HEK293T (cell line): Measurements from ENCODE around the gene ACLY.
"Not testable (repeated sequence)": the region's sequence is repeated elsewhere in the genome, so short reads cannot be mapped to it uniquely, and the experiment has no call there.

Source experiments
- ARNT ChIP-seq: fragments of 450-650 bp; IDR thresholded peaks from 2 replicates; pipeline ENCODE4 v1.6.1; 2017; ENCODE audit warnings: mild to moderate bottlenecking
- BHLHE40 ChIP-seq: fragments of 450-650 bp; IDR thresholded peaks from 2 replicates; pipeline ENCODE4 v1.6.1; 2016; ENCODE audit warnings: mild to moderate bottlenecking, moderate library complexity, borderline replicate concordance
- FOXK2 ChIP-seq: fragments of 450-650 bp; IDR thresholded peaks from 2 replicates; pipeline ENCODE4 v1.6.1; 2016; ENCODE audit warnings: mild to moderate bottlenecking
- FOXM1 ChIP-seq: fragments of 450-650 bp; IDR thresholded peaks from 2 replicates; pipeline ENCODE4 v1.6.1; 2017; ENCODE audit warnings: mild to moderate bottlenecking, borderline replicate concordance
- HDGF ChIP-seq: fragments of 450-650 bp; IDR thresholded peaks from 2 replicates; pipeline ENCODE4 v1.6.1; 2017; ENCODE audit warnings: antibody characterized with exemption, borderline replicate concordance
- L3MBTL2 ChIP-seq: fragments of 450-650 bp; conservative IDR thresholded peaks from 2 replicates; pipeline ENCODE4 v1.6.1; 2016; ENCODE audit warnings: mild to moderate bottlenecking
- NFRKB ChIP-seq: fragments of 450-650 bp; IDR thresholded peaks from 2 replicates; pipeline ENCODE4 v1.6.1; 2016; ENCODE audit warnings: mild to moderate bottlenecking, moderate library complexity
- PKNOX1 ChIP-seq: fragments of 450-650 bp; IDR thresholded peaks from 2 replicates; pipeline ENCODE4 v1.6.1; 2016
- SP1 ChIP-seq: fragments of 450-650 bp; IDR thresholded peaks from 2 replicates; pipeline ENCODE4 v1.6.1; 2017
- SUZ12 ChIP-seq: fragments of 450-650 bp; IDR thresholded peaks from 2 replicates; pipeline ENCODE4 v1.6.1; 2016; ENCODE audit warnings: mild to moderate bottlenecking
- TARDBP ChIP-seq: fragments of 450-650 bp; IDR thresholded peaks from 2 replicates; pipeline ENCODE4 v1.6.1; 2016
- ZNF384 ChIP-seq: fragments of 450-650 bp; IDR thresholded peaks from 2 replicates; pipeline ENCODE4 v1.6.1; 2016

- not testable (repeated sequence) for TF ChIP-seq FOXK2, HDGF, ARNT, BHLHE40, SP1, ZNF384, FOXM1, SUZ12, PKNOX1, TARDBP, L3MBTL2, NFRKB
These were observed 88.8 kb downstream of the ACLY start for GRCh38 chr17:41829961-41830360.
